Measurements from ENCODE around the gene KLHL29.

GRCh38 chr2:23712756-23713151, 327.8 kb downstream of the KLHL29 start:
- TF ChIP-seq CTCF (IDR thresholded peaks at IDR 0.05 in 8 of 11, conservative IDR thresholded peaks at IDR 0.05 in 3 of 11): no peak
- TF ChIP-seq POLR2A (IDR thresholded peaks at IDR 0.05): no peak
